ENCODE data around the gene KCNQ2. TPM values are rescaled to one million over a fixed set of nuclear protein-coding genes. Genes with fewer than 3 reads are reported as not detected.

Gene KCNQ2
- polyA plus RNA-seq, 4 donors, result 3.7 to 9.6 (median 5.5) TPM

DNA sequence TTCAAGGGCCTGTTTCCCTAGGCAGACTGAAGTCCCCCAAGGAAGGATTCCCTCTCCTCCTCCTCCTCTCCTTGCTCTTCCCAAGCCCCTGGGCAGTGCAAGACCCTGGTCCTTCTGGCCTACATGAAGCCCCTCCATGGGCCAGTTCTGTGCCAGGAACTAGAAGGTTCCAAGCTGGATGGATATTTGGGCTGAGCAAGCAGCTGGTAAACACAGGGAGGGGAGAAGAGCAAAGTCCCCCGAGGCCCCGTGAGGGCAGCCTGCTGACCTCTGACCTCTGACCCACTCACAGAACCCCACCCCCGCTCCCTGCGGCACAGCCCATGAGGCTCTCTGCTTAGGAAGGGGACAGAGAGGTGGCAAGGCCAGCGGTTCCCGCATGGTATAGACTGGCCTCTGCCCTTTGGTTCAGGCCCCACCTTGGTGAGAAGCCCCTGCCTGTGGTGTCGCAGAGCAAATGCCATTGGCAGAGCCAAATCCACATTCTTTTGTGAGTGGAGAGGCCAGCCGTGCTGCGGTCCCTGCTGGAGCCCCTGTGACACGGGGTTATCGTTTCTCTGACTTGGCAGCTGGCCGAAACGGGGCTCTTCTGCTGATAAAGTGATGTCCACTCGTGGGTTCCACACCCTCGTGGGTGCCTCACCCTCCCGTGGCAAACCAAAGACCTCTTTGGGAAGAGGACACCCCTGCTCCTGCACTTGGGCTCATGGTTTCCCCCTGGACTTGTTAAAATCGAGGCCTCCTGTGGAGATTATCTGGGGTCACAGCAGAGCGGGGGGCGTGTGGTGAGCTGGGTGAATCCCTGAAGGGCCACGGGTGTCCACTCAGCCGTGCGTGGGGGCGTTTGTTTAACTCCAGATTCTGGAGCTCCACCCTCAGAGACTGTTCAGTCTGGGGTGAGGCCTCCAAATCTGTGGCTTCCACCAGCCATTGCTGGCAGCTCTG, 109.2 kb downstream of the KCNQ2 start:
- no peak for DNase-seq (ENCODE audit: low read depth in 4 of 4, low spot score in 2 of 4)

DNA sequence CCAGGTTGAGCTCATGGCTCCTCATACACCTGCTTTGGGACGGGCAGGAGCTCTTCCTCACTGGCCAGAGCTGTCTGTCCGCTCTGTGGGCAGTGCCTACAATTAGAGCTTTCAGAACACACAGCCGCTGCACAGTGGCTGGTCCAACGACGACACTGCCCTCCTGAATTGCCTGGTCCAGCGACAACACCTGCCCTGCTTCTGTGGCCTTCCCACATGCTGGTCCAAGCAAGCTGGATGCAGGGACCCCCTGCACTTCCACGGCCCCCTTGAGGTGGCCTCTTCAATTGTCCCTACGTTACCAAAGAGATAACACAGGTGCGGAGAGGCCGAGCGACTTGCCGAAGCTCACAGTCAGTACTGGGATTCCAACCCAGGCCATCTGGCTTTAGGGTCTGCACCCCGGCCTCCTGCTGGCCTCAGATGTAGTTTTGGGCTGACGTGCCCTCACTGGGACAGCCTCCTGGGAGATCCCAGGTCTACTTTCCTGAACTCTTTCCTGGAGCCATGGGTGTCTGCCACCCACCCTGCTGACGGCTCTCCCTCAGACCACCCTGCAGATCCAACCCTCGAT, 109.9 kb downstream of the KCNQ2 start:
- no peak for DNase-seq (ENCODE audit: low read depth in 4 of 4, low spot score in 2 of 4)

DNA sequence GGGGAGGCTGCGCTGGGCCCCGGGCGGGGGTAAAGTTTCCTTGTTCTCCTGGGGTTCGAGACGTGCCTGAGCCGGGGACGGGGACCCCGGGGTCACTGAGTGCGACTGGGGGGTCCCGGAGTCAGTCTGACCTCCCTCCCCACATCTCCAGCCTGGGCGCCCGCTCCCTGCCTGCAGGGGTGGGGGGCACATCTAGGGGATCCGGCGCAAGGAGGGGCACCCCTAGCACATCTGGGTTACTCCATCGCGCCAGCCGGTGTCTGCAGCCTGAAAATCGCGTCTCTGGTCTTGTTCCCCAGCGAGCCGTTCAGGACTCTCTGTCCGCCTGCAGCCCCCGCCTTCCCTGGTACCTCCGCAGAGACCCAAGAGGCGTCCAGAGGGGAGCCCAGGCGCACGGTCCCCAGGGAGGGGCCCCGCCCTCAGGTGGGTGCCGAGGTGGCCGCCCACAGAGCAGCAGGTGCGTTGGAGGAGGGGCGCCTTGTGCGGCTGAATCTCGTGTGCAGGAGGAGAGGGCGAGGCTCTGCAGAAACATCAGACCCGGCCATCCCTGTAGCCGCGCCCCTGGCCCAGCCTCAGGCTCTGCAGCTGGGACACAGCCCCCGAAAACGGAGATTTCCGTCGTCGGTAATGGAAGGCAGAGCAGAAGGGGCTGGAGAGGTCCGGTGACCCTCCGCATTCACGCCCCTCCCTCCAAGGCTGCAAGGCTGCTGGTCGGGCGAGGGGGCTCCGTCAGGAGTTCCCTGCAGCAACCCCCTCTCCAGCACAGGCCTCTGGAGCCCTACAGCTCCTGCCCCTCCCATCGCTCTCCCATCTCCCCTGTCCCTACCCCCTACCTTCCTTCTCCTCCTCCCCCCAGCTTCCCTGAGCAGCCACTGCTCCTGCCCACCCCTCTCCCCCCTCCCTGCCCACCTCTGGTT, 110.7 kb downstream of the KCNQ2 start:
- no peak for DNase-seq (ENCODE audit: low read depth in 4 of 4, low spot score in 2 of 4)

DNA sequence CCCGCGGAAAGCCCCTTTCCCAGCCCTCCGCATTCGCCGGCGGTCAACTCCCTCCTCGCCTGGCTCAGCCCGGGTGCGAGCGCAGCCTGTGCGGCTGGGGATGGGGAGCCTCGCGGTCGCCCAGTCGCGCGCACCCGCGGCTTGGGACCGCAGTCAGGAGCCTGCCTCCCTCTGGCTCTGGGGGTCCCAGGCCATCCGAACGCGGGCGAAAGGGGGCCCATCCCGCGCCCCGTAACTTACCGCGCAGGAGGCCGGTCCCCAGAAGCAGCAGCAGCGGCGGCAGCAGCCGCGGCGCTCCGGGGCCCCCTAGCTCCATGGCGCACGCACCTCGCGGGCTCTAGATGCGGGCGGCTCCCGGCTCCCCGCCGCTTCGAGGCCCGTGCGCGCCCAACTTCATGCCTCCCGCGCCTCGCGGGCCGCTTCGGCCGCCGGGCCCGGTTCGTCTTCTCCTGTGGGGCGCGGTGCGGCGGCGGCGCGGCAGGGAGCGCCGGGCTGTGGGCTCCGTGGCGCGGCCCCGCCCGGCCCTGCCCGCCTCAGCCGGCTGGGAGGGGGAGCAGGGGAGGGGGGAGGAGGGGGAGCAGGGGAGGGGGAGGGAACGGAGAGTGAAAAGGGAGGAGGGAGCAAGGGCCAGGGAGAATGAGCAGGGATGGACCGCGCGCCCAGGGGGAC, 111.5 kb downstream of the KCNQ2 start, which contains the start of gene CHRNA4:
TSS of gene CHRNA4 (minus strand) at position 500 of the 669 bp plus-strand sequence. CDS start at position 316, 184 bp downstream.
- no peak for DNase-seq (ENCODE audit: low read depth in 4 of 4, low spot score in 2 of 4)

DNA sequence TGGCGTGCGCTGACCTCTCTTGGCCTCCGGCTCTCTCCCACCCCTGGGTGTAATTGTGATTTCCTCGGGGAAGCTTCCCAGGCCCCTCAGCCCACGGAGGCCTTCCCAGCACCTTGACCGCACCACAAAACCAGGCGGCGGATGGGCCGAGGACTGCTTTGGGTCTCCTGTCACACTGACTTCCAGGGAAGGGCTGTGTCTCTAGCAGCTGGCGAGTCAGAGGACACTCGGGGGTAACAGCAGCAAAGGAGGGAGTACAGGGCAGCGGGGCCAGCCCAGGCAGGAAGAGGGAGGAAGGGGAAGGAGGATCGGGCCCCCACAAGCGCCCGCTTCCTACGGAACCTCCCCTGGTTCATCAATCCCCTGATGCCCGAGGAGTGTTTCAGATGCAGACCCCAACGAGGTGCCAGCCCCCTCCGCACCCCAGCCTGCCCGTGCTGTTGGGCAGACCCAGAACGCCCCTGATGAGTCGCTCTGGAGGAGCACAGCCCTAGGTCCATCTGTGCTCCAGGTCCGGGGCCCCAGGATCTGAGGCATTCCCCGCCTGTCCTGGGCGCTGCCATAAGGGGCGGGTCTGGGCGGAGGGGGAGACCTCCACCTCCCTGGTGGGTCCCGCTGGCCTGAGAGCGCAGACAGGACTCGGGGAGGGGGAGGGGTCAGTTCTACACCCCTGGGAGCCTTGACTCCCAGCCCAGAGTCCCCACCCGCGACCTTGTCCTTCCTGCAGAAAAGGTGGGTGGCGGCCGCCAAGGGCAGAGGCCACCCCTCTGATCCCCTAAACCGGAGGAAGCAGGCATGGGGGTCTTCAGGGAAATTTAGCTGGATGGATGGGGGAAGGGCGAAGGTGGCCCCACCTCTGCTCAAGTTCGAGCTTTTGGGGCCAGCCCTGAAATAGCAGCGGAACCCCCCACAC, 112.3 kb downstream of the KCNQ2 start:
- DNase-seq (ENCODE audit: low read depth in 4 of 4, low spot score in 2 of 4), result no peak

DNA sequence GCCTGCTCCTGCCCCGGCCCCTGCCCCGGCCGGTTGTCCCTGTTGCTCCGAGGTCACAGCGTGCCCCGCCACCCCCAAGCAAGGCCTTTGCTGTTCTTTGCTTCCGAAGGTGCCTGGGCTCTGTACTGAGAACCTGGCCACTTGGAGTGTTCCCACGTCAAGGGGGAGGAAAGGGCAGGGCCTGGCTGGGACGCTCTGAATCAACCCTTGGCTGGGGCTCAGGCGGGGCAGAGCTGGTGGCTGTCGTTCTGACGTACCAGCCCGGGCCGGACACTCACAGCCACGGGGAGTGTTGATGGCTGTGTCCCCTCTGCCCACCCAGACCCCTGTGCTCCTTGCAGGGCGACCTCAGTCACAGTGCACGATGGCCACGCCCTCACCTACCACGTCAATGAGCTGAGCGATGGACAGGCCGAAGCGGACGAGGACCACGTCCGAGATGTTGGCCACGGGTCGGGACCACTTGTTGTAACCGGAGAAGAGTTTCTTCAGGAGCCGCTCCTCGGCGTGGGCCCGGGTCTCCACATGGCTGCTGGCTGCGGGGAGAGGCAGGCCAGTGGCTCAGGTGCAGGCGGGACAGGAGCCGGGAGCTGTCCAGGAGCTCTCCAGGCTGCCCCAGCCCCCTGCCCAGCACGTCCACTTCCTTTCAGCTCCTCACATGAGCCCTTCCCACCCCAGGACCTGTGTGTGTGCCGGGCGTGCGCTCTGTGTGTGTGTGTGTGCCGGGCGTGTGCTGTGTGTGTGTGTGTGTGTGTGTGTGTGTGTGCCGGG, 113.1 kb downstream of the KCNQ2 start:
- no peak for DNase-seq (ENCODE audit: low read depth in 4 of 4, low spot score in 2 of 4)

DNA sequence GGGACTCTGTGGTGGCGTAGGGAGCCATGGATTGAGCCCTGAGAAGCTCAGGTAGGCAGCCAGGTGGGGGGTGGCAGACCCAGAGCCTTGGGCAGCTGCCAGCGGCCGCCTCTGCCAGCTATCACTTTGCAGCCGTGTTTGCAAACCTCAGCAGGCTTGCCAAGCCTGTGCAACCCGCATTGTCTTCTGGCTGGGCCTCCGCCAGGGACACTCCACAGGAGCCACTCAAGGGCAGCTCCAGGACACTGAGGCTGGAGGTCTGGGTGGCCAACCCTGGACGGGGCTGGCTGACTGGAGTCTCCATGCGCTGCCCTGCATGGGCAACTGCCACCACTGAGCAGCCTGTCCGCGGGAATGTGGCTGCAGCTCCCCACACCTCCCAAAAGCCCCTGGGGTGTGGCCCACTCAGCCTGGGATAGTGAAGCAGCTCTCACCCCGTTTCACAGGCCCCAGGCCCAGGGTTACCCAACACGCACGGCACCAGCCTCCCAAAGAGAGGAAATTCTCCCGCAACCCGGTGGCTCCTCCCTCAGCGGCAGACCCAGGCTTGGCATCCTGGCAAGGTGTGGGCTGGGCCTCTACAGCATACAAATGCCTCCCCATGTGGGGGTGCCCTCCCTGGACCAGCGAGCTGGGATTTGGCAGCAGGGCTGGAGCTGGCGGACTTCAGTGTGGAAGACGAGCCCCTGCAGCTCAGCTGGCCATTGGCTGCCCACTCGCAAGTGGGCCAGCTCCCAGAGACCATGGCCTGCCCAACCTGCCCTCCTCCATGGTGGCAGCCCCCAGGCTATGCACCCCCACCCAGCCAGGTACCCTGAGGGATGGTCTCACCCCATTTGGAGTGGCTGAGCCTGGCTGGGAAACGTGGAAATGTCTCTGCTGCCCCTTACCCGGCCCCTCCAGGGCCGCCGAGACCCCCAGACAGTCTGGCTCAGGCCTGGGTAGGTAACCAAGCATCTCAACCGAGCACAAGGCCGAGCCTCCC, 114.2 kb downstream of the KCNQ2 start:
- DNase-seq (ENCODE audit: low read depth in 4 of 4, low spot score in 2 of 4), result no peak

DNA sequence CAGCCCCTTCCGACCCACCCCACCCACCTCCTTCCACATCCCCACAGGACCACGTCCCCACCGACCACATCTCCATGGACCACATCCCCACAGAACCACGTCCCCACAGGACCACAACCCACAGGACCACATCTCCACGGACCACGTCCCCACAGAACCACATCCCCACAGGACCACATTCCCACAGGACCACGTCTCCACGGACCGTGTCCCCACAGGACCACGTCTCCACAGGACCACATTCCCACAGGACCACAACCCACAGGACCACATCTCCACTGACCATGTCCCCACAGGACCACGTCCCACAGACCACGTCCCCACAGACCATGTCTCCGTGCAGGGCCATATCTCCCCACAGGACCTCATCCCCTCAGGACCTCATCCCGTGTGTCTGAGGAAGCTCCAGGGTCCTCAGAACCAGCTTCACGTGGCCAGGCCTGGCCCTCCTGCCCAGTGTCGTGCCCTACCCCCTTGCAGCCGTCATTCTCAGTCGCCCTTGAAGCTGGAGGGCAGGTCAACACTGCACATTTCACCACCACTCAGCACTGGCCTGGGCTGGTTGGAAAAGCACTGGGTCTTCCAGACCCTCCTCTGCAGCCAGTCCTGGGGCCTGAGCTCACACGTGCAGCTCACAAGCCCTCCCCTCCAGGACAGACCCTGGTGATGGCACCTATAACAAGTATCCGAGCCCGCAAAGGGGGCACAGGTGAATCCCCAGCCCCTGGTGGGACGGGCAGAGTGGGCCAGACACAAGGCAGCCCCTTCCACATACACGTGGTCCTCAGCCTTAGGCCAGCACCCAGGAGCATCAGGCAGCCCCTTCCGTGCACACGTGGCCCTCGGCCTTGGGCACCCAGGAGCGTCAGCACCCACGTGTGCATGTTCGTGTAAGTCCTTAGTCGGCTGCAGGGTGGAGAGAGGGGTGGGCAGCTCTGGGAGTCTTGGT, 115.2 kb downstream of the KCNQ2 start:
- DNase-seq (ENCODE audit: low read depth in 4 of 4, low spot score in 2 of 4), result no peak

DNA sequence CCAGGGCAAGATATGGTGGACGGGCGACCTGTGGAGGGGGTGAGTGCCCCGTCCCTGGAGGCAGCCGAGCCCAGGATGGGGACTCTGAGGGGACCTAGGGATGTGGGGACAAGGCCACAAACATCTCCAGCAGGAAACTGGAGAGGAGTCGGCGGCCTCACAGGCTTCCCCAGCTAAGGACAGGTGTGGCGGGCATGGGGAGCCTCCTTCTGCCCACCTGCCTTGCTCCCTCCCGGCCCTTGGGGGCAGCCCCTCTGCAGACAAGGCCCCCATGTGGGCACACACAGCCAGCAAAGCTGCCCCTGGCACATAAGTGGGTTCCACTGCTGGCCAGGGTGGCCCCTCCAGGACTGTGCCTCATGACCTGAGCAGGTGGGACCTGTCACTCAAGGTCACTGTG, 115.9 kb downstream of the KCNQ2 start:
- no peak for DNase-seq (ENCODE audit: low read depth in 4 of 4, low spot score in 2 of 4)

DNA sequence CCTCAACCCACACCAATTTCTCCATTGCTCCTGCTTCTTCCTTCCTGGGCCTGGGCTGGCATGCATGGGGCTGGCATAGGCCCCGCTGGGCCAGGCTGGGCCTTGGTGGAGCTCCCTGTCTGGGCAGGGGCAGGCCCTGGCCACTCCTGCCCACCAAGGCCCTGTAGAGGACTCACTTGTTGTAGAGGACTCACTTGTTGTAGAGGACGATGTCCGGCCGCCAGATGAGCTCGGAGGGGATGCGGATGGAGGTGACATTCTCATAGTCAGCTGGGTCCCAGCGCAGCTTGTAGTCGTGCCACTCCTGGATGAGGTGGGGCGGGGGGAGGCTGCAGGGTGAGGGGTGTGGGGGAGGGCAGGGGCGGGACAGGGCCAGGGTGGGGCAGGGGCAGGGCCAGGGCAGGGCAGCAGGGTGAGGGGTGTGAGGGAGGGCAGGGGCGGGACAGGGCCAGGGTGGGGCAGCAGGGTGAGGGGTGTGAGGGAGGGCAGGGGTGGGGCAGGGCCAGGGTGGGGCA, 116.6 kb downstream of the KCNQ2 start:
- DNase-seq (ENCODE audit: low read depth in 4 of 4, low spot score in 2 of 4), result no peak

DNA sequence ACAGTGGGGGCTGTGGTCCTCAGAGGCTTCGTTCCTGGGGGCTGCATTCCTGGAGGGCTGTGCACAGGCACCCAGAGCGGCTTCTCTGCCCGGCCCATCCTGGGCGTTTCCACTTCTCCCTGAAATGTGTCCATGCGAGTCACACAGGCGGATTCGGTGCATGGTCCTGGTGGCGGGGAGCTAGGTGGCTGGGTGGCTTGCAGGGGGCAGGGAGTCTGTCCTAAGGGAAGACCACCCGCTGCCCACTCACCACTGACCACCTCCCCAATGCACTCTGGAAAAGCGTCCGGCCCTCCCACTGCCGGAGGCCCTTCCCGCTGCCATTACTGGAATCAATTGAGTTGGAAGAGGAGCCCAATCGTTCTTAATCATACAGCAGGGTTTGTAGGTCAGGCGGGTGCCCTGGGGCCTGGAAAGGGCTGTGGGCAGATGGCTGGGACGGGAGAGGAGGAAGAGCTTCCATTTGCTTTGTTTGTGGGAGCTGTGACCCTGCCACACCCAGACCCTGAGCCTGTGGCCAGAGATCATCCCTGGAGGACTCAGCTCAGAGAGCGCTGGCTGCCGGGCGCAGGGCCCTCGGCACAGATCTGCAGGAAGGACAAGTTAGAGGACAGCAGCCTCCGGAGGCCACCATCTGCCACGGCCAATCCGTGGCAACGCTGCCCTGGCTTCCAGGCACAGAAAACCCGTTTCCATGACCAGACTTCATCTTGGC, 117.7 kb downstream of the KCNQ2 start:
- DNase-seq (ENCODE audit: low read depth in 4 of 4, low spot score in 2 of 4), result no peak

DNA sequence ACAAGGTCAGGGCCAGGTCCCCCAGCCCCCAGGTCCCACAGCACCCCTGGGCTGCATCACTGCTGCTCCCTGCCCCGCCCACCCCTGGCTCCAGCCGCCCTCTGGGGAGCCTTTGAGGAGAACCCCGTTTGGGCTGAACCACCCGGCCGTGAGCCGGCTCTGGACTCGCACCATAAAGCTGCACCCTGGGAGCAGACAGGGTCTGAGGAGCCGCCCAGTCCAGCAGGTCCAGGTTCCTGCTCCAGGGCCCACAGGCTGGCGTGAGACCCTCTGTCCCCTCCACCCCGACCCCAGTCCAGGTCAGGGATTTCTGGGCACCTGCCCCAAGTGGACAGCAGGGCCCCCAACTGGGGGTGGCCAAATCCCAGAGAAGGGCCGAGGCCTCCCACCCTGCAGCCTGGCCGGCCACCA, 119.6 kb downstream of the KCNQ2 start:
- DNase-seq (ENCODE audit: low read depth in 4 of 4, low spot score in 2 of 4), result no peak

DNA sequence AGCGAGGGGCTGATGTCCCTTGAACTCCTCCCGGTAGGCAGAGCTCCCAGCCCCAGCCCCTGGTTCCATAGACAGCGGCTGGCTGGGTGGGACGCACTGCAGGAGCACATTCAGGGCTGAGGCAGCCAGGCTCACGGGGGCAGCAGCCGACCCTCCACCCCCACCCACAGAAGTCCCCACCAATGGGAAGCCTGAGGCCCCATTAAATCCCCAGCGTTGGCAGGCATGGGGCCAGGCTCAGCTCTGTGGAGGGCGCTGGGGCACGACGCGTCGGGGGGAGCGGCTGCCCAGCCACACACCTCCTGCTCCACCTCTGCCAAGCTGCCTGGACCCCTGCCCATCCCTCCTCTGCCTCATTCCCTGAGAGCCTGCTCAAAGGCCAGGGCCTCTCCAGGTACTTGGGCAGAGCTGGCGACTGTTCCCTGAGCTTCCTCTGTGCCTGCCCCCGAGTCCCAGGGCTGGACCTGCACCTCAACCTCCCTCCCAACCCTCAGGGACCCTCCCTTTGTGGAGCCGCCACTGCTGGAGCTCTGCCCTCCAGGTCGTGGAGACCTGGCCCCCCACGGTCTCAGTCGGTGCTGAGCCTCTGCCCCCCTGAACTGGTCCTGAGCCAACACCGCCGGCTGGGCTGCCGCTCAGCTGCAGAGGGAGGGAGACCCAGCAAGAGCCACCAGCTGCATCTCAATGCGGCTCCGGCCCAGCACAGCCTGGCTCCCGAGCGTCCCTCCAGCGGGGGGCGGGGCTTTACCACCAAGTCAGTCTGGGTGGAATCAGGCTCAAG, 120.5 kb downstream of the KCNQ2 start:
- DNase-seq (ENCODE audit: low read depth in 4 of 4, low spot score in 2 of 4), result no peak

DNA sequence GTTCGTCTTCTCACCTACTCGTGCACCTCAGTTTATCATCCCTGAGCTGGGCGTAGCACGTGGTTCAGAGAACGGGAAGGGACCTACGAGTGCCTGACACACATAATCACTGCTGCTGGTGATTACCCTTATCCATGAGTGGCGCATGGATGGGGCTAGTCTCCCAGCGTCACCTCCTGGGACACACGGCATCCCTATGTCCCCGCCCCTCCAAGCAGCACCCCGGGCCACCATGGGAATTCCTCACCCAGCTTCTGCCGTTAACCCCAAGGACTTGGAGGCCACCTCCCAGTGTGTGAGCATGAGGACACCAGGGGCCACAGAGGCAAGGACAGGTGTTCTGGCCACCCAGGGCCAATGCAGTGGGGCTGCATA, 121.1 kb downstream of the KCNQ2 start:
- DNase-seq (ENCODE audit: low read depth in 4 of 4, low spot score in 2 of 4), result no peak

All from left renal cortex interstitium (tissue), 4 donors.